Liver (tissue), 9 donors: ENCODE measurements around the gene GALNT9. TPM values are rescaled to one million over a fixed set of nuclear protein-coding genes. Genes with fewer than 3 reads are reported as not detected.

Source experiments
- DNase-seq: peaks from one replicate; pipeline ENCODE4 v3.0.0-alpha.2; 2017; ENCODE audit warnings: low spot score
- H3K27ac ChIP-seq, 2 donors: one replicate each; pipeline ENCODE4 v1.7.0; 2013; ENCODE audit warnings: inconsistent platforms in 2 of 2, low read length in 2 of 2, control low read depth in 1 of 2, low read depth in 1 of 2, mild to moderate bottlenecking in 1 of 2
- H3K27me3 ChIP-seq, 4 donors: one replicate each; pipeline versions ENCODE4 v1.6.1 to v1.7.0; 2013; ENCODE audit warnings: low read length in 3 of 4, inconsistent platforms in 1 of 4, mild to moderate bottlenecking in 1 of 4, moderate library complexity in 1 of 4; ENCODE audit not compliant: control insufficient read depth in 4 of 4, insufficient read depth in 4 of 4
- H3K36me3 ChIP-seq, 4 donors: one replicate each; pipeline versions ENCODE4 v1.6.1 to v1.7.0; 2013; ENCODE audit warnings: low read length in 3 of 4, mild to moderate bottlenecking in 3 of 4, low read depth in 1 of 4, moderate library complexity in 1 of 4; ENCODE audit not compliant: control insufficient read depth in 4 of 4, insufficient read depth in 3 of 4
- H3K4me1 ChIP-seq, 4 donors: one replicate each; pipeline versions ENCODE4 v1.6.1 to v1.7.0; 2013; ENCODE audit warnings: low read length in 3 of 4, mild to moderate bottlenecking in 3 of 4, moderate library complexity in 1 of 4; ENCODE audit not compliant: control insufficient read depth in 4 of 4, insufficient read depth in 4 of 4
- H3K4me3 ChIP-seq, 3 donors: one replicate each; pipeline versions ENCODE4 v1.6.1 to v1.7.0; 2013; ENCODE audit warnings: low read length in 3 of 3, control low read depth in 1 of 3, low read depth in 1 of 3, mild to moderate bottlenecking in 1 of 3
- H3K9ac ChIP-seq, 2 donors: one replicate each; pipeline ENCODE4 v1.7.0; 2013; ENCODE audit warnings: low read length in 2 of 2, mild to moderate bottlenecking in 2 of 2, moderate library complexity in 2 of 2, control low read depth in 1 of 2, low read depth in 1 of 2
- H3K9me3 ChIP-seq, 4 donors: one replicate each; pipeline versions ENCODE4 v1.6.1 to v1.7.0; 2013; ENCODE audit warnings: low read length in 3 of 4; ENCODE audit not compliant: control insufficient read depth in 4 of 4
- ATF3 ChIP-seq: IDR thresholded peaks from 2 replicates; pipeline ENCODE4 v1.6.1; 2016; ENCODE audit warnings: antibody characterized with exemption
- CTCF ChIP-seq: fragments of 150-350 bp; IDR thresholded peaks from 2 replicates; pipeline ENCODE4 v1.5.1; 2017; ENCODE audit warnings: improper control_type of control experiment, low read depth, low read length; ENCODE audit not compliant: missing input control
- EGR1 ChIP-seq, 2 donors: IDR thresholded peaks; 2 replicates each; pipeline ENCODE4 v1.6.1; 2016 to 2018; ENCODE audit warnings: antibody characterized with exemption in 2 of 2, low read depth in 2 of 2
- FOXA1 ChIP-seq: IDR thresholded peaks from 2 replicates; pipeline ENCODE4 v1.6.1; 2016; ENCODE audit warnings: antibody characterized with exemption
- FOXA2 ChIP-seq: IDR thresholded peaks from 2 replicates; pipeline ENCODE4 v1.6.1; 2016; ENCODE audit warnings: antibody characterized with exemption
- GABPA ChIP-seq, 2 donors: IDR thresholded peaks in 1 of 2; conservative IDR thresholded peaks in 1 of 2; 2 replicates each; pipeline ENCODE4 v1.6.1; 2016; ENCODE audit warnings: antibody characterized with exemption in 2 of 2, mild to moderate bottlenecking in 1 of 2, moderate library complexity in 1 of 2
- HNF4A ChIP-seq, 2 donors: conservative IDR thresholded peaks; 2 replicates each; pipeline ENCODE4 v1.6.1; 2016; ENCODE audit warnings: antibody characterized with exemption in 2 of 2, mild to moderate bottlenecking in 2 of 2
- HNF4G ChIP-seq: IDR thresholded peaks from 2 replicates; pipeline ENCODE4 v1.6.1; 2016; ENCODE audit warnings: antibody characterized with exemption
- JUND ChIP-seq, 2 donors: IDR thresholded peaks; 2 replicates each; pipeline ENCODE4 v1.6.1; 2016; ENCODE audit warnings: antibody characterized with exemption in 2 of 2
- MAX ChIP-seq: IDR thresholded peaks from 2 replicates; pipeline ENCODE4 v1.6.1; 2016; ENCODE audit warnings: antibody characterized with exemption
- NR2F2 ChIP-seq: IDR thresholded peaks from 2 replicates; pipeline ENCODE4 v1.6.1; 2016; ENCODE audit warnings: antibody characterized with exemption
- RAD21 ChIP-seq, 2 donors: IDR thresholded peaks; 2 replicates each; pipeline ENCODE4 v1.6.1; 2016; ENCODE audit warnings: antibody characterized with exemption in 2 of 2, mild to moderate bottlenecking in 2 of 2
- REST ChIP-seq: IDR thresholded peaks from 2 replicates; pipeline ENCODE4 v1.6.1; 2016; ENCODE audit warnings: antibody characterized with exemption, mild to moderate bottlenecking
- RXRA ChIP-seq, 2 donors: IDR thresholded peaks; 2 replicates each; pipeline ENCODE4 v1.6.1; 2017 to 2018; ENCODE audit warnings: antibody characterized with exemption in 2 of 2, mild to moderate bottlenecking in 1 of 2
- SP1 ChIP-seq: IDR thresholded peaks from 2 replicates; pipeline ENCODE4 v1.6.1; 2018; ENCODE audit warnings: antibody characterized with exemption, mild to moderate bottlenecking
- TAF1 ChIP-seq: conservative IDR thresholded peaks from 2 replicates; pipeline ENCODE4 v1.6.1; 2016; ENCODE audit warnings: antibody characterized with exemption, mild to moderate bottlenecking
- YY1 ChIP-seq: IDR thresholded peaks from 2 replicates; pipeline ENCODE4 v1.6.1; 2016; ENCODE audit warnings: antibody characterized with exemption, mild to moderate bottlenecking
- ZBTB33 ChIP-seq: IDR thresholded peaks from 2 replicates; pipeline ENCODE4 v1.6.1; 2016; ENCODE audit warnings: antibody characterized with exemption
- WGBS: extraction: QIAGEN DNeasy Blood & Tissue Kit; methylation state at CpG from one replicate; pipeline ENCODE4 v1.1.7; 2013; 5-methylcytosine and 5-hydroxymethylcytosine counted together
- polyA plus RNA-seq, 2 donors: library from polyadenylated mRNA; stranded (reverse) in 1 of 2; unstranded in 1 of 2; fragments of 200-250 nt in 1 of 2; fragments of >200 nt in 1 of 2; fragmentation: Nextera tagmentation in 1 of 2; extraction: Ambion mirVana in 1 of 2; gene quantifications; one replicate each; pipeline versions ENCODE4 v1.2.1 to v1.2.3, GENCODE V29; 2013 to 2015
- total RNA-seq, 2 donors: library from RNA; depleted of rRNA; stranded (reverse); fragments of >200 nt; gene quantifications; one replicate each; pipeline ENCODE4 v1.2.3, GENCODE V29; 2014
- donor health status: healthy.
- donor health status: healthy.
- donor health status: healthy.
- donor health status: healthy.
- donor health status: healthy.

Gene GALNT9
- total and polyA plus RNA-seq, 4 donors = 0.05 to 0.25 (median 0.09) TPM; not detected in 1

GRCh38 chr12:132312516-132312915 is 16.9 kb downstream of the GALNT9 start:
- no peak for DNase-seq
- TF ChIP-seq EGR1 (IDR thresholded peaks at IDR 0.05; ENCODE audit: low read depth in 2 of 2) (no peak), REST (no peak), CTCF (no peak), GABPA (IDR thresholded peaks at IDR 0.05 in 1 of 2, conservative IDR thresholded peaks at IDR 0.05 in 1 of 2) (no peak), YY1 (no peak), TAF1 (no peak), ZBTB33 (no peak), HNF4A (conservative IDR thresholded peaks at IDR 0.05) (no peak)
- no peaks in the 10 kb centered on the region for H3K36me3 ChIP-seq
- H3K4me1 ChIP-seq = no peaks in the 10 kb centered on the region
- WGBS = 79% methylated on average over 6 of the region's 6 CpGs
- H3K9me3 ChIP-seq = peaks cover 4 to 9% (median 7%) of the 10 kb centered on the region in 4 donors
- H3K27me3 ChIP-seq = no peaks in the 10 kb centered on the region
- H3K4me3 ChIP-seq = no peak overlapping the region
- H3K27ac ChIP-seq = no peak overlapping the region
- no peak overlapping the region for H3K9ac ChIP-seq

GRCh38 chr12:132311201-132311915 is 18.0 kb downstream of the GALNT9 start:
- 82% methylated on average over 17 of the region's 17 CpGs for WGBS
- Histone ChIP-seq H3K27ac (no peak overlapping the region), H3K4me3 (no peak overlapping the region), H3K9me3 (peaks cover 4 to 9% (median 7%) of the 10 kb centered on the region in 4 donors), H3K36me3 (no peaks in the 10 kb centered on the region), H3K4me1 (no peaks in the 10 kb centered on the region), H3K27me3 (no peaks in the 10 kb centered on the region), H3K9ac (no peak overlapping the region)
- no peak for DNase-seq
- TF ChIP-seq FOXA1 (no peak), EGR1 (IDR thresholded peaks at IDR 0.05; ENCODE audit: low read depth in 2 of 2) (no peak), ZBTB33 (no peak), YY1 (no peak), CTCF (no peak), FOXA2 (no peak), ATF3 (no peak), MAX (no peak), TAF1 (no peak), GABPA (IDR thresholded peaks at IDR 0.05 in 1 of 2, conservative IDR thresholded peaks at IDR 0.05 in 1 of 2) (no peak), SP1 (no peak), JUND (IDR thresholded peaks at IDR 0.05) (no peak), HNF4A (conservative IDR thresholded peaks at IDR 0.05) (no peak), NR2F2 (no peak), HNF4G (no peak), RAD21 (IDR thresholded peaks at IDR 0.05) (no peak), RXRA (IDR thresholded peaks at IDR 0.05) (no peak)
